Effector memory CD8-positive, alpha-beta T cell (primary cell): ENCODE data around the gene TREML4.
"Not testable (repeated sequence)": the region's sequence is repeated elsewhere in the genome, so short reads cannot be mapped to it uniquely, and the experiment has no call there.

ENCODE experiments used
- ATAC-seq: fragments of 150-1000 bp; cut with Tn5 transposase; replicated peaks from 2 replicates; pipeline ENCODE4 v1.10.0; 2021; ENCODE audit warnings: mild to moderate bottlenecking, moderate library complexity
- DNase-seq, 3 experiments: peaks; one replicate each; pipeline ENCODE4 v3.0.0; 2021
- H3K27ac Mint-ChIP-seq, 2 donors: one replicate each; pipeline ENCODE4 v1.8.0; 2022; ENCODE audit warnings: mild to moderate bottlenecking in 2 of 2, mixed read lengths in 2 of 2, moderate library complexity in 2 of 2
- H3K27me3 Mint-ChIP-seq, 2 donors: one replicate each; pipeline ENCODE4 v1.8.0; 2022; ENCODE audit warnings: mixed read lengths in 2 of 2
- H3K36me3 Mint-ChIP-seq: one replicate; pipeline ENCODE4 v1.8.0; 2022; ENCODE audit warnings: mild to moderate bottlenecking, moderate library complexity, mixed read lengths; ENCODE audit not compliant: insufficient read depth
- H3K4me1 Mint-ChIP-seq, 2 donors: one replicate each; pipeline ENCODE4 v1.8.0; 2022; ENCODE audit warnings: low read depth in 2 of 2, mixed read lengths in 2 of 2
- H3K4me3 Mint-ChIP-seq, 2 donors: one replicate each; pipeline ENCODE4 v1.8.0; 2022; ENCODE audit warnings: mild to moderate bottlenecking in 2 of 2, mixed read lengths in 2 of 2, moderate library complexity in 2 of 2
- H3K9me3 Mint-ChIP-seq, 2 donors: one replicate each; pipeline ENCODE4 v1.8.0; 2022; ENCODE audit warnings: mixed read lengths in 2 of 2
- total RNA-seq, 9 experiments: gene quantifications; one replicate each; lab custom pipeline; 2026; lab: John Stamatoyannopoulos, UW

The TREML4 gene, protein sequence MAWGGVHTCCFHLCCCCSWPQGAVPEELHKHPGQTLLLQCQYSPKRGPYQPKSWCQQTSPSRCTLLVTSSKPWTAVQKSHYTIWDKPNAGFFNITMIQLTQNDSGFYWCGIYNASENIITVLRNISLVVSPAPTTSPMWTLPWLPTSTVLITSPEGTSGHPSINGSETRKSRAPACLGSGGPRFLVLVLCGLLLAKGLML
- 0 reads per million in 9 experiments for total RNA-seq

- no peaks in the 10 kb centered on the region for H3K9me3 Mint-ChIP-seq
- ATAC-seq (no peak), DNase-seq (no peak)
- no peaks in the 10 kb centered on the region for H3K4me1 Mint-ChIP-seq
- H3K27me3 Mint-ChIP-seq, result peaks cover 46 to 47% of the 10 kb centered on the region in 2 donors
- no peak within 1 kb of the TSS for H3K4me3 Mint-ChIP-seq
- H3K27ac Mint-ChIP-seq, result no peak within 1 kb of the TSS
- no peaks in the 10 kb centered on the region for H3K36me3 Mint-ChIP-seq
These were observed at the start of gene TREML4 for GRCh38 chr6:41228096-41228495. Gene TREML4, plus strand, starts transcription at chr6:41228349. Its CDS starts 79 bp downstream, at chr6:41228428.

DNA sequence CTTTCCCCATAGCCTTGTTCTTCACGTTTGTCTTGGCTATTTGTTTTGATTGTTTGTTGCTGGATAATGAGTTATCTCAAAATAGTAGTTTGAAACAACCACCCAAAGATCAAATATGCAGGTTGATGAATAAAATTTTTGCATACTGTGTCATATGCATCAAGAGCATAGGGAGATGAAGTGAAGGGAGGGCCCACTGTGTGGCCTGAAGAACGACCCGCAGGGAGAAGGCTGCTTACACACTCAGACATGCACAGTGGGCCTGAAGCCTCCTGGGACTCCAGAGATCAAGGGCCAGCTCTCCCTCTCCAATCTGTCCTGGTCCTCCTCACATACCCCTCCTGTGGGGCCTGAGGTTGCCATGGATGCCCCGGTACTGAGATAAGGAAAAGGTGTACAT lies 49.0 kb upstream of the TREML4 start:
- no peak overlapping the region for H3K27ac Mint-ChIP-seq
- DNase-seq (no peak), ATAC-seq (no peak)
- H3K4me3 Mint-ChIP-seq, result no peak overlapping the region
- H3K4me1 Mint-ChIP-seq, result peaks cover 4 to 5% of the 10 kb centered on the region in 2 donors
- H3K36me3 Mint-ChIP-seq, result no peaks in the 10 kb centered on the region
- peaks cover 9 to 27% of the 10 kb centered on the region in 2 donors for H3K27me3 Mint-ChIP-seq
- H3K9me3 Mint-ChIP-seq, result no peaks in the 10 kb centered on the region

DNA sequence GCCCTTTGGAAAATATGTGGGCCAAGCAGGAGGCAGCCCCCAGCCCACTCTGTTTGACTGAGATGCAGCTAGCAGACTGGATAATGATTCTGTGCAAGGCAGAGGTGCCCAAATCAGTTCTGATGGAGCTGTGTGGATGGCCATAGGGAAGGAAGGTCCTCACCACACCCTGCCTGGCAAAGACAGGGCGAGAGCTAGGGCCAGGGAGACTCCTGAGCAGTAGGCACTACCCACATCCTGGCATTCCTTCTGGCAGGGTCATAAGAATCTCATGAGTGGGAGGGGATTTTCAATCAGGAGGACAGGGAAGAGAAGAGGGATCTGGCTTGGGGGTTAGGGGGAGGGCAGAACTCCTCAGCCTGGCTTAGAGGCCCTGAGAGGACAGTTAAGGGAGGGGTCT lies 46.6 kb upstream of the TREML4 start:
- peaks cover 3% of the 10 kb centered on the region for H3K36me3 Mint-ChIP-seq
- H3K27ac Mint-ChIP-seq, result peak overlapping the region in 1 of 2 donors; percentile 9
- ATAC-seq, result no peak
- DNase-seq, result no peak
- peaks cover 5 to 14% of the 10 kb centered on the region in 2 donors for H3K4me1 Mint-ChIP-seq
- no peak overlapping the region for H3K4me3 Mint-ChIP-seq
- H3K9me3 Mint-ChIP-seq, result no peaks in the 10 kb centered on the region
- H3K27me3 Mint-ChIP-seq, result peaks cover 0 to 18% of the 10 kb centered on the region in 2 donors

GRCh38 chr6:41182069-41183034 lies 45.8 kb upstream of the TREML4 start:
- Mint-ChIP-seq H3K4me1 (peaks cover 5 to 14% of the 10 kb centered on the region in 2 donors), H3K36me3 (peaks cover 3% of the 10 kb centered on the region), H3K27me3 (peaks cover 0 to 18% of the 10 kb centered on the region in 2 donors), H3K9me3 (no peaks in the 10 kb centered on the region), H3K27ac (peak overlapping the region in 1 of 2 donors; percentile 9), H3K4me3 (no peak overlapping the region)
- DNase-seq, result peak; percentile 40 to 46 (median 43)
- ATAC-seq, result peak; percentile 94

GRCh38 chr6:41184761-41185160 lies 43.4 kb upstream of the TREML4 start:
- H3K9me3 Mint-ChIP-seq, result no peaks in the 10 kb centered on the region
- H3K4me1 Mint-ChIP-seq, result peaks cover 16 to 22% of the 10 kb centered on the region in 2 donors

DNA sequence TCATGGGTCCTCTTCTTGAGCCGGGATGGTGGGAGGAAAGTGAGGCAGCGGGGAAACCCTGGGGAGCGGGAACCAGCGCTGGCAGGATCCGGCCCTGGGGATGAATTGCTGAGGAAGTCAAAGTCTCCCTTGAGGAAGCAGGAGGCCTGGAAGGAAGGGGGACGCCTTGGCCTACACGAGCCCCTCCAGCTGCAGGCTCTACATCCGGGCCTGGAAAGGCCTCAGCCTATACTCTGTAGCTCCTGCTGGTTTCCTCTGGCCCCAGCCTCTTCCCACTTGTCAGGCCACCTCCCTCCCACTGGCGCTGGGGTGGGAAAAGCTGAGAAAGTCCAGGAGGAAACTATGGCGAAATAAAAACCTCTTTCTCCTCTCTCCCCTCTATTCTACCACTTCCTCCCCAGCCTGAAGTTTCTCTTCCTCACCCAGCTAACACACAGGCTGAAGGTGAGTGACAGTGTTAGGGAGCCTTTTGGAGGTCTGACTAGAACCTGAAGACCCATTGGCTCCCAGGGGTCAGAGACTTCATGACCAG lies 42.1 kb upstream of the TREML4 start:
- Mint-ChIP-seq H3K27me3 (no peaks in the 10 kb centered on the region), H3K27ac (peak overlapping the region; percentile 36 to 77), H3K36me3 (peaks cover 3% of the 10 kb centered on the region), H3K4me1 (peaks cover 16 to 24% of the 10 kb centered on the region in 2 donors), H3K9me3 (no peaks in the 10 kb centered on the region), H3K4me3 (no peak overlapping the region)
- ATAC-seq (no peak), DNase-seq (no peak)

More at GRCh38 chr6:41184761-41185160, 43.4 kb upstream of the TREML4 start:
- H3K36me3 Mint-ChIP-seq, result peaks cover 3% of the 10 kb centered on the region
- ATAC-seq (no peak), DNase-seq (no peak)
- peaks cover 0 to 5% of the 10 kb centered on the region in 2 donors for H3K27me3 Mint-ChIP-seq
- H3K27ac Mint-ChIP-seq, result no peak overlapping the region
- no peak overlapping the region for H3K4me3 Mint-ChIP-seq

- Mint-ChIP-seq H3K4me1 (peaks cover 21 to 29% of the 10 kb centered on the region in 2 donors), H3K27ac (peak overlapping the region; percentile 26 to 72), H3K27me3 (no peaks in the 10 kb centered on the region), H3K36me3 (peaks cover 3% of the 10 kb centered on the region), H3K9me3 (no peaks in the 10 kb centered on the region), H3K4me3 (no peak overlapping the region)
- no peak for DNase-seq
- ATAC-seq, result no peak
These were observed 39.9 kb upstream of the TREML4 start for GRCh38 chr6:41187924-41188886.

GRCh38 chr6:41189046-41189445 lies 39.1 kb upstream of the TREML4 start:
- peak overlapping the region; percentile 26 to 72 for H3K27ac Mint-ChIP-seq
- H3K4me1 Mint-ChIP-seq, result peaks cover 27 to 33% of the 10 kb centered on the region in 2 donors

GRCh38 chr6:41189967-41190366 lies 38.2 kb upstream of the TREML4 start:
- H3K4me3 Mint-ChIP-seq, result no peak overlapping the region
- DNase-seq (no peak), ATAC-seq (no peak)
- no peak overlapping the region for H3K27ac Mint-ChIP-seq
- H3K4me1 Mint-ChIP-seq, result peaks cover 35 to 42% of the 10 kb centered on the region in 2 donors
- H3K9me3 Mint-ChIP-seq, result no peaks in the 10 kb centered on the region
- no peaks in the 10 kb centered on the region for H3K27me3 Mint-ChIP-seq
- H3K36me3 Mint-ChIP-seq, result peaks cover under 1% of the 10 kb centered on the region

More at GRCh38 chr6:41189046-41189445, 39.1 kb upstream of the TREML4 start:
- not testable (repeated sequence) for H3K36me3 Mint-ChIP-seq, ATAC-seq, DNase-seq, H3K9me3 Mint-ChIP-seq, H3K27me3 Mint-ChIP-seq, H3K4me3 Mint-ChIP-seq

DNA sequence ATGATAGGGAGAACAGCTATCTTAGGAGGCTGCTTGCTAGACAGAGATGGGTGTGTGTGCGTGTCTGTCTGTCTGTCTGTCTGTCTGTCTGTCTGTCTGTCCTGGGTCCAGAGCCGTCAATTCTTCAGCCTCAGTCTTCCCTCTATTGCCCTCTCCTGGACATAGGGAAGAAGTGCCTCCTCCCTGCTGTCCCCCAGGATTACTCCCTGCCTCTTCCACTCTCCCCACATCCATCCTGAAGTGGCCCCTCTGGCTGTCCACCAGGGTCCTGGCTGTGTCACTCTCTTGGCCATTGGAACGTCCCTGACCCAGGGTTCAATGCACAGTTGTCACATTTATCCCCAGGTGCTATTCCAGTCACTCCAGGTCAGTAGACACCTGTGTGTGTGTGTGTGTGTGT lies 37.4 kb upstream of the TREML4 start:
- H3K4me3 Mint-ChIP-seq, result no peak overlapping the region
- no peak for DNase-seq
- peaks cover 39 to 40% of the 10 kb centered on the region in 2 donors for H3K4me1 Mint-ChIP-seq
- no peak for ATAC-seq
- no peaks in the 10 kb centered on the region for H3K9me3 Mint-ChIP-seq
- H3K27me3 Mint-ChIP-seq, result no peaks in the 10 kb centered on the region
- H3K27ac Mint-ChIP-seq, result no peak overlapping the region
- H3K36me3 Mint-ChIP-seq, result no peaks in the 10 kb centered on the region

DNA sequence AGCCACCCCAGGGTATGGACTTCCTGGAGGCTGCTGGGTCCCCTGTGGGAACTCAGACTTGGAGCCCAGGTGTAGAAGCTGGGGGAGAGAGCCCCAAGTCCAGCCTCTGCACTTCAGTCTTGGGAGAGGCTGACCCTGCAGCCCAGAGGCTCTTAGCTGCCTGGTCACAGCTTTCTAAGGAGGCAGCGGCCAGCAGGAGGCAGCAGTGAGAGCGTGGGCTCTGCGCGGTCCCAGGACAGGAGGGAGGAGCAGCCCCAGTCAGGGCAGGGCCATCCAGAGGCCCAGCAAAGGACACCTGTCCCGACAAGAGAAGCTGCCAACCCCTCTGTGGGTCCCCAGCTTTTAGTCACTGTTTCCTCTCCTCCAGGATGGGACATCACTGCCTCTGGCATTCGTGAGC lies 36.6 kb upstream of the TREML4 start:
- Mint-ChIP-seq H3K27me3 (no peaks in the 10 kb centered on the region), H3K27ac (peak overlapping the region; percentile 55 to 83), H3K9me3 (no peaks in the 10 kb centered on the region), H3K4me3 (no peak overlapping the region), H3K4me1 (peaks cover 36 to 39% of the 10 kb centered on the region in 2 donors), H3K36me3 (no peaks in the 10 kb centered on the region)
- peak in 2 of 3 experiments; percentile 21 to 23 for DNase-seq
- peak; percentile 46 for ATAC-seq

DNA sequence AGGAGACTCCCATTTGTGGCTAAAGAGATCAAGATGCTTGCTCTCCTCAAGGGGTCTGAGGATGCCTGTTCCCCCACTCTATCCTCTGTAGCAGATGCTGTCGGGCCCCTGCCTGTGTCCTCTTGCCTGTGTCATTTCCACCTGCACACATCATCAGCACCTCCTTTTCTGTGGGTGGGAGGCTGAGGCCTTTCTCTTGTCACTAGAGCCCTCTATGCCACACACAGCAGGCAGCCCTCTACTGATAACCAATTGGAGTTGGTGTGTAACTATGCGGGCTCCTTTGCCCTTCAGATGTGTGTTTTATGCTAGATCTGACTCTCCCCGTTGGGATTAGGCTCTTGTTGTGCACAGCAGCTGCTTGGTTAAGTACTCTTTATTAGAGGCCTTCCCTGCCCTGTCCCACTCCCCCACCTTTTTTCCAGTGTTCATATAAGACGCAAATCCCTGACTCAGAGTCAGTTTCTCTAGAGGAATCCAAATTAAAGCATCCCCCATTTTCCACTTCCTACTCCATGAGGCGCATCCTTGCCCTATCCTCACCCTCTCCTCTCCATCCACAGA lies 34.9 kb upstream of the TREML4 start:
- H3K27me3 Mint-ChIP-seq, result no peaks in the 10 kb centered on the region
- DNase-seq (no peak), ATAC-seq (peak; percentile 39)
- H3K4me1 Mint-ChIP-seq, result peaks cover 40% of the 10 kb centered on the region in 2 donors
- no peak overlapping the region for H3K4me3 Mint-ChIP-seq
- H3K36me3 Mint-ChIP-seq, result no peaks in the 10 kb centered on the region
- peak overlapping the region; percentile 77 to 87 for H3K27ac Mint-ChIP-seq
- no peaks in the 10 kb centered on the region for H3K9me3 Mint-ChIP-seq
